Activated CD8-positive, alpha-beta T cell treated with anti-CD3 and anti-CD28 coated beads for 36 hours (primary cell): ENCODE data around the gene KIRREL1. TPM values are rescaled to one million over a fixed set of nuclear protein-coding genes. Genes with fewer than 3 reads are reported as not detected.
A peak's percentile ranks its signal among the peaks of the same experiment; 100 is the strongest.

ENCODE experiments used
- ATAC-seq: fragments of 200-7000 bp; cut with Tn5 transposase; one replicate; pipeline ENCODE4 v1.10.0; 2021; ENCODE audit warnings: mild to moderate bottlenecking, moderate library complexity
- CTCF ChIA-PET: fragments of 350-600 bp; sonication (Branson Sonifier 250); formaldehyde crosslinking; loops from one replicate; lab custom pipeline; 2021; ENCODE audit warnings: antibody characterized with exemption; lab: Charles Lee
- POLR2A ChIA-PET: fragments of 350-600 bp; sonication (Branson Sonifier 250); formaldehyde crosslinking; loops from one replicate; lab custom pipeline; 2021; ENCODE audit warnings: antibody characterized with exemption; lab: Charles Lee
- DNase-seq: peaks from one replicate; pipeline ENCODE4 v3.0.0-alpha.2; 2020
- H3K27ac Mint-ChIP-seq: one replicate; pipeline ENCODE4 v1.8.0; 2021; ENCODE audit warnings: mild to moderate bottlenecking, mixed read lengths
- H3K27me3 Mint-ChIP-seq: one replicate; pipeline ENCODE4 v1.8.0; 2021; ENCODE audit warnings: mixed read lengths
- H3K36me3 Mint-ChIP-seq: one replicate; pipeline ENCODE4 v1.8.0; 2021; ENCODE audit warnings: low read depth, mixed read lengths
- H3K4me1 Mint-ChIP-seq: one replicate; pipeline ENCODE4 v1.8.0; 2021; ENCODE audit warnings: low read depth, mixed read lengths
- H3K4me3 Mint-ChIP-seq: one replicate; pipeline ENCODE4 v1.8.0; 2021; ENCODE audit warnings: mild to moderate bottlenecking, moderate library complexity, mixed read lengths
- H3K9me3 Mint-ChIP-seq: one replicate; pipeline ENCODE4 v1.8.0; 2021; ENCODE audit warnings: mixed read lengths
- intact Hi-C: fragments of 100-400 bp; cut with micrococcal nuclease; formaldehyde crosslinking; loops from one replicate; pipeline ENCODE4 v1.10.0; 2022
- total RNA-seq, 2 experiments: library from RNA; stranded (reverse); gene quantifications; one replicate each; pipeline ENCODE4 v1.2.3, GENCODE V29; 2021
- TF ChIP-seq, protein P1 (sequence below): fragments of 200-600 bp; IDR thresholded peaks from one replicate; pipeline ENCODE4 v1.8.0; 2022; ENCODE audit warnings: antibody characterized with exemption, mild to moderate bottlenecking

KIRREL1 gene
- total RNA-seq, 2 experiments from 2014 or later, result 0.11 to 0.16 TPM

DNA sequence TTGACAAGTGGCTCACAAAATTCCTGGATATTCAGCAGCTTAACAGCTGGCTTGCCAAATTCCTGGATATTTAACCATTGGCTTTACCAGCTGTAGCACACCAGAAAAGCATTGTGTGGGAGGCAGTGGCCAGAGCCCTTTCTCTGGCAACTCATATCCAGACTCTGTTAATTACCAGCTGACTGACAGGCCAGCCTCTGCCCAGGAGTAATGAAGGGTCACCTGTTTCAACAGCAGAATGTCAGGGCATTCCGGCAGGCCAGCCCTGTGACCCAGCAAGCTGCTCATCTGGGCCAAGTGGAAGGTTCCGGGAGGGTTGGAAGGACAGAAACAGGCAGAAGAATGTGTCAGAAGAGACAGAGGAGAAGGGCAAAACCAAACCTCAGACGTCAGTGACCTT is 35.2 kb upstream of the KIRREL1 start:
- Mint-ChIP-seq H3K27me3 (peaks cover 14% of the 10 kb centered on the region), H3K36me3 (no peaks in the 10 kb centered on the region), H3K9me3 (no peaks in the 10 kb centered on the region), H3K4me1 (no peaks in the 10 kb centered on the region), H3K27ac (no peak overlapping the region), H3K4me3 (no peak overlapping the region)
- TF ChIP-seq, protein P1, sequence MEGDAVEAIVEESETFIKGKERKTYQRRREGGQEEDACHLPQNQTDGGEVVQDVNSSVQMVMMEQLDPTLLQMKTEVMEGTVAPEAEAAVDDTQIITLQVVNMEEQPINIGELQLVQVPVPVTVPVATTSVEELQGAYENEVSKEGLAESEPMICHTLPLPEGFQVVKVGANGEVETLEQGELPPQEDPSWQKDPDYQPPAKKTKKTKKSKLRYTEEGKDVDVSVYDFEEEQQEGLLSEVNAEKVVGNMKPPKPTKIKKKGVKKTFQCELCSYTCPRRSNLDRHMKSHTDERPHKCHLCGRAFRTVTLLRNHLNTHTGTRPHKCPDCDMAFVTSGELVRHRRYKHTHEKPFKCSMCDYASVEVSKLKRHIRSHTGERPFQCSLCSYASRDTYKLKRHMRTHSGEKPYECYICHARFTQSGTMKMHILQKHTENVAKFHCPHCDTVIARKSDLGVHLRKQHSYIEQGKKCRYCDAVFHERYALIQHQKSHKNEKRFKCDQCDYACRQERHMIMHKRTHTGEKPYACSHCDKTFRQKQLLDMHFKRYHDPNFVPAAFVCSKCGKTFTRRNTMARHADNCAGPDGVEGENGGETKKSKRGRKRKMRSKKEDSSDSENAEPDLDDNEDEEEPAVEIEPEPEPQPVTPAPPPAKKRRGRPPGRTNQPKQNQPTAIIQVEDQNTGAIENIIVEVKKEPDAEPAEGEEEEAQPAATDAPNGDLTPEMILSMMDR, result no peak
- POLR2A ChIA-PET, result no interaction called here
- no peak for ATAC-seq
- DNase-seq, result no peak
- intact Hi-C loops, result no loop called here
- CTCF ChIA-PET, result interaction anchor here (1.0 to 1.5 kb wide), 4 partner anchors 10 to 164 kb away, joined by 3 to 4 read pairs (median 4); no protein-coding TSS in a partner anchor

DNA sequence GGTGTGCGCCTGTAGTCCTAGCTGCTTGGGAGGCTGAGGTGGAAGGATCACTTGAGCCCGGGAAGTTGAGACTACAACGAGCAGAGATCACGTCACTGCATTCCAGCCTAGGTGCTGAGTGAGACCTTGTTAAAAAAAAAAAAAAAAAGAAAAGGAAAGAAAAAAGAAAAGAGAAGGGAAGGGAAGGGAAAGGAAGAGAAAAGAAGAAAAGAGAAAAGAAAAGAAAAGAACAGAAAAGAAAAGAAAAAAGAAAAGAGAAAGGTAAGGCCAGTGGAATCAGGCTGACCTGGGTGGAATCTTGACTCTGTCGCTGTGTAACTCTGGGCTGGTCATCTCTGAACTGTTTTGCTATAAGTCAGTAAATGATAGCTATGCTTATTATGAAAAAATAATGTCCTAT is 33.7 kb upstream of the KIRREL1 start:
- Mint-ChIP-seq H3K4me3 (no peak overlapping the region), H3K9me3 (no peaks in the 10 kb centered on the region), H3K4me1 (no peaks in the 10 kb centered on the region), H3K27me3 (peaks cover 14% of the 10 kb centered on the region), H3K27ac (no peak overlapping the region), H3K36me3 (no peaks in the 10 kb centered on the region)
- ATAC-seq (no peak), DNase-seq (no peak)
- TF ChIP-seq, protein P1, result no peak
- intact Hi-C loops, result loop anchor here (5.0 kb wide), 1 partner anchor 168 kb away; a partner anchor contains a TSS
- ChIA-PET CTCF (interaction anchor here (1.4 to 7.4 kb wide), 4 partner anchors 8 to 163 kb away, joined by 4 to 103 read pairs (median 4); no protein-coding TSS in a partner anchor), POLR2A (no interaction called here)

DNA sequence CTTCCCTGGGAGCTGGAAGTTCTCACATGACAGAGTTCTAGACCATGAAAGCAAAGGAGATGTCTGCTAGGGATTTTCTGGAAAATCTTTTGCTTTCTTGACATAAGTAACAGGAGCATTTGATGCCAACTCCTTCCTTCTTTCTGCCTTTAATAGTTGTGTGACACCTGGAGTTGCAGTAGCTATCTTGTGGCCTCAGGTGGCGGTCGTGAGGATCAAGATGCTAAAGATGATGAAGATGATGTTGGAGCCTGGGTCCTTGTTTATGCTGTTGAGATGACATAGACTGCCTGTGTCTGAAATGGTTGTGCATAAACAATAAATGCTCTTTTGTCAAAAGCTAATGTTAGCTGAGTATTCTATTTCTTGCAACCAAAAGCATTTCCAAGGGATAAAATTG is 32.7 kb upstream of the KIRREL1 start:
- Mint-ChIP-seq H3K4me3 (no peak overlapping the region), H3K36me3 (no peaks in the 10 kb centered on the region), H3K4me1 (no peaks in the 10 kb centered on the region), H3K9me3 (no peaks in the 10 kb centered on the region), H3K27me3 (peaks cover 11% of the 10 kb centered on the region), H3K27ac (no peak overlapping the region)
- intact Hi-C loops, result loop anchor here (5.0 kb wide), 1 partner anchor 167 kb away; a partner anchor contains a TSS
- POLR2A ChIA-PET, result no interaction called here
- TF ChIP-seq, protein P1, result no peak
- ATAC-seq (no peak), DNase-seq (no peak)
- CTCF ChIA-PET, result interaction anchor here (1.4 to 7.4 kb wide), 3 partner anchors 9 to 162 kb away, joined by 4 to 103 read pairs (median 4); no protein-coding TSS in a partner anchor

DNA sequence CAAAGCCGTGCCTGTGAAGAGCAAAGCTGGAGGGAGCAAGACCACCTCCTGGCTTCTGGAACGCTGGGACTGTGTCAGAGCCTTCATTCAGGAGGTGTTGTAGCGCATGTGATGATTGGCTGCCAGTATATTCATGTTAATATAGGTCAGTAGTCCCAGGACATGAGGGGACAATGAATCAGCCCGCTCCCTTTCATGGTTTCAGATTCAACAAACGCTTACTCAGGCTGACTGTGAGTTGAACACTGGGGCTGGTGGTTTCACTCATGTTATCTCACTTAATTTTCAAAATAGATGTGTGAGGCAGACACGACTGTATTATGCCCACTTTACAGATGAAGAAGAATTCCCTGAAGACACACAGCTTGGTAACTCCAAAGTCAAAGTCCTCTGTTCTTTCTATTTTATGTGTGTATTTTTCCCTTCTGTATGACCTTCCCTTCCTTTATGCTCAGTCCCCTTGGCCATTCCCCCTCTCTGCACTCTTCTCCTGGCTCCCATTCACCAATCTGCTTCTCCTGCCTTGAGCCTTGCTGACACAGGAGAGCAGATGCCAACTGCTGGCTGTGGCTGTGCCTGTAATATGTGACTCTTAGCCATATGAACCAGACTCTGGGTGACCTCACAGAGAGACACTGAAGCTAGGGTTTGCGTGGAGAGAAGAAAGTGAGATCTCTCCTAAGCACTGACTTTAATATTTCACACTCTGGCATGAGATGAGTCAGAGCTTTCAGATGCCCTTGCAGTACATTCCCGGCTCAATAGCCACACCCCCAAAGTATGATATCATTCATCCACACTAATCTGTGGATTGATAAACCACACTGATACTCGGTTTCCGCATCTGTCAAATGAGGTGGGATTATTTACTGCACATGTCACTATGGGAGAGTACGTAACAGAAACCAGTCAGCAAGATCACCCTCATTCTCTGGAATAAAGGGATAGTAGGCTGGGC is 31.4 kb upstream of the KIRREL1 start:
- Mint-ChIP-seq H3K36me3 (no peaks in the 10 kb centered on the region), H3K4me1 (no peaks in the 10 kb centered on the region), H3K9me3 (no peaks in the 10 kb centered on the region), H3K27me3 (peaks cover 10% of the 10 kb centered on the region), H3K27ac (no peak overlapping the region), H3K4me3 (no peak overlapping the region)
- ChIA-PET CTCF (interaction anchor here (0.7 to 7.4 kb wide), 7 partner anchors 11 to 161 kb away, joined by 3 to 103 read pairs (median 5); no protein-coding TSS in a partner anchor), POLR2A (no interaction called here)
- TF ChIP-seq, protein P1, result no peak
- intact Hi-C loops, result loop anchor here (5.0 kb wide), 1 partner anchor 165 kb away; a partner anchor contains a TSS
- ATAC-seq (peak; percentile 51), DNase-seq (peak; percentile 3)
